Smooth muscle cell (in vitro differentiated cells): Measurements from ENCODE around the gene XXYLT1. TPM values are rescaled to one million over a fixed set of nuclear protein-coding genes. Genes with fewer than 3 reads are reported as not detected.

Experiments
- DNase-seq: peaks from one replicate; lab custom pipeline; 2025; ENCODE audit not compliant: unreplicated experiment; lab: John Stamatoyannopoulos, UW
- H2AFZ ChIP-seq: fragments of 200-600 bp; sonication (generic); 2 replicates; pipeline ENCODE4 v1.6.0; 2016; ENCODE audit warnings: antibody characterized with exemption, low read depth, mild to moderate bottlenecking
- H3F3A ChIP-seq: fragments of 200-600 bp; sonication (generic); 2 replicates; pipeline ENCODE4 v1.6.0; 2017; ENCODE audit warnings: antibody characterized with exemption, low read depth
- H3K27ac ChIP-seq: fragments of 200-600 bp; sonication (generic); 2 replicates; pipeline ENCODE4 v1.5.1; 2016; ENCODE audit warnings: low read depth, mild to moderate bottlenecking
- H3K27me3 ChIP-seq: fragments of 200-600 bp; sonication (generic); 2 replicates; pipeline ENCODE4 v1.6.1; 2016; ENCODE audit warnings: low read depth, mild to moderate bottlenecking
- H3K36me3 ChIP-seq: fragments of 200-600 bp; sonication (generic); 2 replicates; pipeline ENCODE4 v1.5.1; 2016; ENCODE audit warnings: low read depth
- H3K4me1 ChIP-seq: fragments of 200-600 bp; sonication (generic); 2 replicates; pipeline ENCODE4 v1.5.1; 2016; ENCODE audit warnings: low read depth
- H3K4me2 ChIP-seq: fragments of 200-600 bp; sonication (generic); 2 replicates; pipeline ENCODE4 v1.6.0; 2016; ENCODE audit warnings: mild to moderate bottlenecking
- H3K4me3 ChIP-seq: fragments of 200-600 bp; sonication (generic); 2 replicates; pipeline ENCODE4 v1.5.1; 2016; ENCODE audit warnings: mild to moderate bottlenecking
- H3K79me2 ChIP-seq: fragments of 200-600 bp; sonication (generic); 2 replicates; pipeline ENCODE4 v1.6.0; 2016; ENCODE audit warnings: low read depth, mild to moderate bottlenecking
- H3K9ac ChIP-seq: fragments of 200-600 bp; sonication (generic); 2 replicates; pipeline ENCODE4 v1.6.0; 2016; ENCODE audit warnings: low read depth
- H3K9me3 ChIP-seq: fragments of 200-600 bp; sonication (generic); replicated peaks from 2 replicates; pipeline ENCODE4 v1.5.1; 2016; ENCODE audit warnings: low read depth
- H4K20me1 ChIP-seq: fragments of 200-600 bp; sonication (generic); 2 replicates; pipeline ENCODE4 v1.6.0; 2016; ENCODE audit warnings: low read depth
- CTCF ChIP-seq: fragments of 200-600 bp; sonication (generic); IDR thresholded peaks from 2 replicates; pipeline ENCODE4 v1.5.1; 2017; ENCODE audit warnings: borderline replicate concordance, mild to moderate bottlenecking, antibody characterized with exemption; ENCODE audit not compliant: insufficient read depth, poor library complexity, severe bottlenecking
- WGBS: methylation state at CpG from one replicate; pipeline ENCODE4 v1.1.7; 2016; ENCODE audit warnings: low lambda C conversion rate; 5-methylcytosine and 5-hydroxymethylcytosine counted together
- polyA plus RNA-seq: library from polyadenylated mRNA; unstranded; fragments of >200 nt; fragmentation: Nextera tagmentation; extraction: Ambion mirVana; gene quantifications from 2 replicates; pipeline ENCODE4 v1.2.1, GENCODE V29; 2016
- total RNA-seq: library from RNA; depleted of rRNA; stranded (reverse); fragments of >200 nt; gene quantifications from 2 replicates; pipeline ENCODE4 v1.2.3, GENCODE V29; 2014

The XXYLT1 gene
- total and polyA plus RNA-seq, 2 experiments from 2014 or later: 22.2 to 35.4 TPM

GRCh38 chr3:195154111-195154791 is 116.7 kb downstream of the XXYLT1 start:
- Histone ChIP-seq H4K20me1 (no peaks in the 10 kb centered on the region), H3K27me3 (no peaks in the 10 kb centered on the region), H3K4me3 (no peak overlapping the region), H3K79me2 (no peaks in the 10 kb centered on the region), H3K9me3 (no peaks in the 10 kb centered on the region), H3K27ac (peak overlapping the region; percentile 49), H2AFZ (no peak overlapping the region), H3K9ac (no peak overlapping the region), H3K4me2 (peak overlapping the region; percentile 28), H3K36me3 (no peaks in the 10 kb centered on the region), H3F3A (peaks cover under 1% of the 10 kb centered on the region), H3K4me1 (peaks cover 48% of the 10 kb centered on the region)
- WGBS: 61% methylated on average over 16 of the region's 16 CpGs
- no peak for TF ChIP-seq CTCF
- no peak for DNase-seq

- no peaks in the 10 kb centered on the region for H3F3A ChIP-seq
- peaks cover 48% of the 10 kb centered on the region for H3K4me1 ChIP-seq
- H3K9me3 ChIP-seq: no peaks in the 10 kb centered on the region
- H3K27me3 ChIP-seq: no peaks in the 10 kb centered on the region
- no peaks in the 10 kb centered on the region for H4K20me1 ChIP-seq
- TF ChIP-seq CTCF: no peak
- no peak for DNase-seq
- no peaks in the 10 kb centered on the region for H3K36me3 ChIP-seq
- no peaks in the 10 kb centered on the region for H3K79me2 ChIP-seq
- peak overlapping the region; percentile 38 for H3K27ac ChIP-seq
- H3K4me2 ChIP-seq: no peak overlapping the region
- no peak overlapping the region for H3K4me3 ChIP-seq
- H3K9ac ChIP-seq: no peak overlapping the region
- 95% methylated on average over 8 of the region's 8 CpGs for WGBS
- no peak overlapping the region for H2AFZ ChIP-seq
These were observed 117.3 kb downstream of the XXYLT1 start for GRCh38 chr3:195153653-195154052.

- Histone ChIP-seq H2AFZ (no peak overlapping the region), H3K4me2 (peak overlapping the region; percentile 14), H3K27me3 (no peaks in the 10 kb centered on the region), H3K79me2 (no peaks in the 10 kb centered on the region), H3K9ac (no peak overlapping the region), H3F3A (no peaks in the 10 kb centered on the region), H3K36me3 (no peaks in the 10 kb centered on the region), H3K4me3 (no peak overlapping the region), H4K20me1 (no peaks in the 10 kb centered on the region), H3K9me3 (no peaks in the 10 kb centered on the region), H3K4me1 (peaks cover 48% of the 10 kb centered on the region), H3K27ac (peak overlapping the region; percentile 38)
- TF ChIP-seq CTCF: no peak
- no peak for DNase-seq
- 45% methylated on average over 7 of the region's 7 CpGs for WGBS
These were observed 117.8 kb downstream of the XXYLT1 start for GRCh38 chr3:195153130-195153529.
